HEK293T (cell line): ENCODE data around the gene NGRN.

Source experiments
- CTCF ChIA-PET: fragments of 350-600 bp; formaldehyde crosslinking; extraction: SDS; loops from one replicate; lab custom pipeline; 2021; ENCODE audit warnings: antibody characterized with exemption, inconsistent platforms; lab: Yijun Ruan, JAX
- POLR2A ChIA-PET: fragments of 350-600 bp; formaldehyde crosslinking; extraction: SDS; loops from one replicate; lab custom pipeline; 2020; ENCODE audit warnings: antibody characterized with exemption, inconsistent platforms; lab: Yijun Ruan, JAX
- DNase-seq: peaks from one replicate; pipeline ENCODE4 v3.0.0; 2012; ENCODE audit warnings: mixed read lengths; ENCODE audit errors: extremely low spot score
- ARNT ChIP-seq: fragments of 450-650 bp; IDR thresholded peaks from 2 replicates; pipeline ENCODE4 v1.6.1; 2017; ENCODE audit warnings: mild to moderate bottlenecking
- BHLHE40 ChIP-seq: fragments of 450-650 bp; IDR thresholded peaks from 2 replicates; pipeline ENCODE4 v1.6.1; 2016; ENCODE audit warnings: mild to moderate bottlenecking, moderate library complexity, borderline replicate concordance
- CTBP1 ChIP-seq: fragments of 450-650 bp; IDR thresholded peaks from 2 replicates; pipeline ENCODE4 v1.6.1; 2016; ENCODE audit warnings: borderline replicate concordance
- ELF4 ChIP-seq: fragments of 450-650 bp; IDR thresholded peaks from 2 replicates; pipeline ENCODE4 v1.6.1; 2017; ENCODE audit warnings: antibody characterized with exemption
- FOXA1 ChIP-seq: fragments of 450-650 bp; IDR thresholded peaks from 2 replicates; pipeline ENCODE4 v1.6.1; 2016; ENCODE audit warnings: mild to moderate bottlenecking
- FOXK2 ChIP-seq: fragments of 450-650 bp; IDR thresholded peaks from 2 replicates; pipeline ENCODE4 v1.6.1; 2016; ENCODE audit warnings: mild to moderate bottlenecking
- FOXM1 ChIP-seq: fragments of 450-650 bp; IDR thresholded peaks from 2 replicates; pipeline ENCODE4 v1.6.1; 2017; ENCODE audit warnings: mild to moderate bottlenecking, borderline replicate concordance
- HDGF ChIP-seq: fragments of 450-650 bp; IDR thresholded peaks from 2 replicates; pipeline ENCODE4 v1.6.1; 2017; ENCODE audit warnings: antibody characterized with exemption, borderline replicate concordance
- L3MBTL2 ChIP-seq: fragments of 450-650 bp; conservative IDR thresholded peaks from 2 replicates; pipeline ENCODE4 v1.6.1; 2016; ENCODE audit warnings: mild to moderate bottlenecking
- LEF1 ChIP-seq: fragments of 450-650 bp; IDR thresholded peaks from 2 replicates; pipeline ENCODE4 v1.6.1; 2017; ENCODE audit warnings: mild to moderate bottlenecking, borderline replicate concordance
- NFRKB ChIP-seq: fragments of 450-650 bp; IDR thresholded peaks from 2 replicates; pipeline ENCODE4 v1.6.1; 2016; ENCODE audit warnings: mild to moderate bottlenecking, moderate library complexity
- SP1 ChIP-seq: fragments of 450-650 bp; IDR thresholded peaks from 2 replicates; pipeline ENCODE4 v1.6.1; 2017
- SUZ12 ChIP-seq: fragments of 450-650 bp; IDR thresholded peaks from 2 replicates; pipeline ENCODE4 v1.6.1; 2016; ENCODE audit warnings: mild to moderate bottlenecking
- TARDBP ChIP-seq: fragments of 450-650 bp; IDR thresholded peaks from 2 replicates; pipeline ENCODE4 v1.6.1; 2016
- ZNF384 ChIP-seq: fragments of 450-650 bp; IDR thresholded peaks from 2 replicates; pipeline ENCODE4 v1.6.1; 2016
- TF ChIP-seq, protein P1 (sequence below): fragments of 450-650 bp; IDR thresholded peaks from 2 replicates; pipeline ENCODE4 v1.6.1; 2016

NGRN gene

DNA sequence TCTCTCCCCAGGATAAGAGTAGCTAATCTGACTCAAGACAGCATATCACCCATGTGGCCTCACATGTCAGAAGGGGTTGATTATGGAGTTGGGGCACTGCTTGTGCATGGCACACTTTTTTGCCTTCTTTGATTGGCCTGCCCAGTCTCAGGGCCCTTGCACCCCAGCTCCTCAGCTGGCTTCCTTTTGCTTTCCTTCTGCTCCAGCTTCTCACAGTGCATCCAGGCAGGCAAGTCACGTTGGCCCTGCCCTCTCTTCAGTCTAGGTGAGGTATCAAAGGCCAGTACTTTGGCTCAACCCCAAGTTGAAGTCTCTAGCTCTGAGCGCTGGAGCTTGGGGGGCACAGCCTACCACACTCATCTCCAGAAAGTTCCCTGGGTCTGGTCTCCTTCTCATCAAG, 42.2 kb downstream of the NGRN start:
- CTCF ChIA-PET, result interaction anchor here (0.6 to 1.2 kb wide), 2 partner anchors 15 to 174 kb away, joined by 3 to 8 read pairs; no protein-coding TSS in a partner anchor
- POLR2A ChIA-PET, result no interaction called here
- TF ChIP-seq SP1 (no peak), L3MBTL2 (no peak), HDGF (no peak), ZNF384 (no peak), NFRKB (no peak), CTBP1 (no peak)
- TF ChIP-seq, protein P1, sequence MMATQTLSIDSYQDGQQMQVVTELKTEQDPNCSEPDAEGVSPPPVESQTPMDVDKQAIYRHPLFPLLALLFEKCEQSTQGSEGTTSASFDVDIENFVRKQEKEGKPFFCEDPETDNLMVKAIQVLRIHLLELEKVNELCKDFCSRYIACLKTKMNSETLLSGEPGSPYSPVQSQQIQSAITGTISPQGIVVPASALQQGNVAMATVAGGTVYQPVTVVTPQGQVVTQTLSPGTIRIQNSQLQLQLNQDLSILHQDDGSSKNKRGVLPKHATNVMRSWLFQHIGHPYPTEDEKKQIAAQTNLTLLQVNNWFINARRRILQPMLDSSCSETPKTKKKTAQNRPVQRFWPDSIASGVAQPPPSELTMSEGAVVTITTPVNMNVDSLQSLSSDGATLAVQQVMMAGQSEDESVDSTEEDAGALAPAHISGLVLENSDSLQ, result no peak
- DNase-seq, result no peak

DNA sequence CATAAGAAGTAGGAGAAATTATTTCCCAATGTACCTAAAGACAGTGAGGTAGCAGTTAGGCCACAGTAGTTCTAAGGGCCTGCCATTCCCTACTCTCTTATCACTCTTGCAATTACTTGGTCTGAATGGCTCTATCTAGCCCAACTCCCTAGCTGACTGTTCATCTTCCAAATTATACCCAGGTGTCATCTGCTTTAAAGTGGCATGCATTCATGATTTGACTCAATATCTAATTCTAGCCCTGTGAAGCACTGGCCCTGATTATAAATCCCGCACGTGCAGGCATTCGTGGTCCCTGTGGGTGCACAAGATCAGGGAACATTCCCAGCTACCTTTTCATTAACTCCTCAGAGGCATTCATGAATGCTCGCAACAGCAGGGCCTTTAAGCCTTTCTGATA, 43.5 kb downstream of the NGRN start:
- TF ChIP-seq L3MBTL2 (no peak), ARNT (no peak), HDGF (no peak), SP1 (no peak), CTBP1 (no peak), BHLHE40 (no peak), SUZ12 (no peak), FOXM1 (no peak), LEF1 (no peak), ELF4 (no peak), FOXA1 (no peak), FOXK2 (no peak), NFRKB (no peak), TARDBP (no peak), ZNF384 (no peak)
- TF ChIP-seq, protein P1, result no peak
- POLR2A ChIA-PET, result no interaction called here
- no peak for DNase-seq
- CTCF ChIA-PET, result interaction anchor here (1.9 kb wide), 1 partner anchor 8 kb away, joined by 9 read pairs; no protein-coding TSS in a partner anchor

DNA sequence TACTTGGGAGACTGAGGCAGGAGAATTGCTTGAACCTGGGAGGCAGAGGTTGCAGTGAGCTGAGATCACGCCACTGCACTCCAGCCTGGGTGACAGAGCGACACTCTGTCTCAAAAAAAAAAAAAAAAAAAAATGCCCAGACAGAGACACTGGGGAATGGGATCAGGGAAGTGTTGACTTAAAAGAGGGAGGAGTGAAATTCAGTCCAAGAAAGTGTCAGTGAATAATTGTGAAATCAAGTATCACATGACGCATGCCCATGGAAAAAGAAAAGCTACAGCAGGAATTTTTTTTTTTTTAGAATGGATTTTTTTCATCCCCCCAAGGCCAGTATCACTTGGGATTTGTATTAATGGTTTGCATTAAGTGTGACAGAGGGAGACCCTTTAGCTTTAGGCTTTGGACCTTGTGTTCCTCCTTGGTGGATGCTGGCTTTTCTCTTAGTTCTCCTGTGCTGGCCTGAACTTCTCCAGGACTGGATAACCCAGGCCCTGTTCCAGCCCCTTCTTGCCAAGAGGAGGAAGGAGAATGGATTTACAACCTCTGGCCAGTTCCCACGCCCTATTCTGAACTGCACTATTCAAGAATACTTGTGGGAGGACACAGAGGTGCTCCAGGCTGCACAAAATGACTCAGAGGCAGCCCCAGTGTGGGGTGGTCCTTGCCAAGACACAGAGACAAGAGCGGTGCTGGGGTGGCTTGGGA, 50.0 kb downstream of the NGRN start:
- DNase-seq, result no peak
- POLR2A ChIA-PET, result no interaction called here
- TF ChIP-seq ZNF384, result no peak
- CTCF ChIA-PET, result interaction anchor here (0.6 to 1.3 kb wide), 6 partner anchors 31 to 1013 kb away, joined by 3 to 4 read pairs (median 4); no protein-coding TSS in a partner anchor

DNA sequence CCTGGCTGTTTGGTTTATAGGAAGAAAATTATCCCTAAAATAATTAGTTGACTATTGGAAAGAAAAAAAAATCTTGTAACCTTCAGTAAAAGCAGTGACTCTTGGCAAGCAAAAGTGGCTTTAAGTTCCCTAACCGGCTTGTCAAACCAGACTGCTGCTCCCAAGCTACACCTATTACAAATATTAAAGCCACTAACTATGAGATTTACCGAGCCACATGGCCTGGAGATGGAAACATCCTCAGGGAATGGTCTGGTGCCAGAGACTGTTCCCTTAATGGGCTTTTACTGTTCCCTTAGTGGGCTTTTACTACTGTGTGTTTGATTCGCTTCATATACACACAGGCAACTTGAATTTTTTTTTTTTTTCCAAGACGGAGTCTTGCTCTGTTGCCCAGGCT, 50.7 kb downstream of the NGRN start:
- DNase-seq, result no peak
- ChIA-PET CTCF (interaction anchor here (0.7 to 1.3 kb wide), 2 partner anchors 30 to 46 kb away, joined by 4 read pairs; no protein-coding TSS in a partner anchor), POLR2A (no interaction called here)
- TF ChIP-seq CTBP1 (no peak), LEF1 (no peak), HDGF (no peak), ELF4 (no peak), TARDBP (no peak), FOXK2 (no peak), BHLHE40 (no peak), NFRKB (no peak), SUZ12 (no peak), FOXM1 (no peak), L3MBTL2 (no peak), ARNT (no peak), FOXA1 (no peak)
- TF ChIP-seq, protein P1, result no peak

DNA sequence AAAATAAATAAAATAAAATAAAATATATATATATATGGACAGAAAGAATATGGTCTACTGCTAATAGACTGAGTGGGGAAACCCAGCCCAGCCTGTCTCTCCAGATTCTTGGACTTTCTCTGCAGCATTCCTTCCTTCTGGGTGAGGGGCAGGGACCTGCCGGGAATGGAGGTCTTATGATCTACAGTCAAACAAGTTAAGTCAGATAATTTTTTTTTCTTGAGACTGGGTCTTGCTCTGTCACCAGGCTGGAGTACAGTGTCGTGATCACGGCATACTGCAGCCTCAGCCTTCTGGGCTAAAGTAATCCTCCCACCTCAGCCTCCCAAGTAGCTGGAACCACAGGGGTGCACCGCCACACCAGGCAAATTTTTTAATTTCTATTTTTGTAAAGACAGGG, 53.1 kb downstream of the NGRN start:
- CTCF ChIA-PET, result interaction anchor here (2.3 to 3.8 kb wide), 2 partner anchors 12 to 163 kb away, joined by 20 to 54 read pairs; no protein-coding TSS in a partner anchor
- POLR2A ChIA-PET, result no interaction called here
- no peak for TF ChIP-seq ZNF384
- no peak for TF ChIP-seq NFRKB
- TF ChIP-seq SUZ12, result no peak
- DNase-seq, result no peak

DNA sequence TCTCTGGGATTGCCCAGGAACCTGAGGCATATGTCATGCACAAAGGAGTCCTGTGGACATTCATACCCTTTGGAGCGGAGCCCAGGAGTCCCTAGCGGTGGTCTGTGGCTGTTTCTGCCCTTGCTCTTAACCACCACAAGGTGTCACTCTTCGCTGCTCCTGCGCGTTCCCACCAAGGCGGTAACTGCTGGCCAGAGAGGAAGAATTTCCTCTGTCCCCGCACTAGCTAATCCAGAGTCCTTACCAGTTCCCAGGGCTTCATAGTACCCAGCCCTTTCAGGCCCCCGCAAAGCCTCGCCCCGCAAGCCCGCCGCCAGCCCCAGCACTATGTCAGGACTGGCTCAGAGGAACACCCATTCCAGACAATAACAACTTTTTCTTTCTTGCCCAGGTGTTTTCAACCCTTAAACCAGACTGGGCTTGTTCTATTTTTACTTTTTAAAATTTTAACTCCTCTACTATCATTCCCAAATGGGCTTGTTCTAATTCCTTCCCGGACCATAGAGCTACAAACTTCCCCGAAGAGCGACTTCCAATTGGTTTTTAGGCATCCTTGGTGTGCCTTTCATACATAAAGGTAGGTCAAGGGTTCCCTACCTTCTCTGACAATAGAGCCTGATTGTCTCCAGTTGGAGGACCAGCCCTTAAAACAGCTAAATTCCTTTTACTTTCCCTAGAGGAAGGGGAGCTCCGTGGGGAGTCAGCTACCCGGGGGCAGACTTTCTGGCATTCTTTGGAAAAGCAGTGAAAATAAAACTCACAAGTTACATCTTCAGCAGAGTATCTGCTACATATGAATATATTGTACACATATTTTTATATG, 54.8 kb downstream of the NGRN start:
- DNase-seq, result peak; percentile 95
- POLR2A ChIA-PET, result interaction anchor here (0.6 to 1.7 kb wide), 5 partner anchors 17 to 162 kb away, joined by 3 to 10 read pairs (median 4); partner anchors contain the start of gene IQGAP1
- CTCF ChIA-PET, result interaction anchor here (0.5 to 3.8 kb wide), 34 partner anchors 9 to 730 kb away, joined by 3 to 54 read pairs (median 4); no protein-coding TSS in a partner anchor
- TF ChIP-seq, protein P1, result 0 out of 2 replicates have a peak, but pooled peaks have one; percentile 2
- TF ChIP-seq SUZ12, result no peak
